GM12878 (cell line): ENCODE results near the gene PPARD. TPM values are rescaled to one million over a fixed set of nuclear protein-coding genes. Genes with fewer than 3 reads are reported as not detected.
A peak's percentile ranks its signal among the peaks of the same experiment; 100 is the strongest.

Source experiments
- BCL11A ChIP-seq: IDR thresholded peaks from 2 replicates; pipeline ENCODE4 v1.6.1; 2011; ENCODE audit warnings: low read depth, low read length
- CHD4 ChIP-seq: fragments of 200-600 bp; sonication (generic); IDR thresholded peaks from 2 replicates; pipeline ENCODE4 v1.6.1; 2016; ENCODE audit warnings: mild to moderate bottlenecking
- CREB1 ChIP-seq: IDR thresholded peaks from 2 replicates; pipeline ENCODE4 v1.6.1; 2012; ENCODE audit warnings: low read depth, mild to moderate bottlenecking, inconsistent platforms
- CREM ChIP-seq: IDR thresholded peaks from 2 replicates; pipeline ENCODE4 v1.6.1; 2014; ENCODE audit warnings: antibody characterized with exemption, low read depth
- PAX5 ChIP-seq: IDR thresholded peaks from 2 replicates; pipeline ENCODE4 v1.6.1; 2011; ENCODE audit warnings: low read depth, low read length, borderline replicate concordance
- RAD21 ChIP-seq: IDR thresholded peaks from 2 replicates; pipeline ENCODE4 v1.6.1; 2011; ENCODE audit warnings: mild to moderate bottlenecking, low read depth, low read length, moderate library complexity; ENCODE audit not compliant: insufficient read depth
- RB1 ChIP-seq: fragments of 450-650 bp; formaldehyde crosslinking; IDR thresholded peaks from 2 replicates; pipeline ENCODE4 v1.6.1; 2017; ENCODE audit warnings: mild to moderate bottlenecking, borderline replicate concordance
- SMAD1 ChIP-seq: fragments of 450-650 bp; IDR thresholded peaks from 2 replicates; pipeline ENCODE4 v1.6.1; 2018; ENCODE audit warnings: mild to moderate bottlenecking, low read depth; ENCODE audit not compliant: partially characterized antibody
- SMC3 ChIP-seq: IDR thresholded peaks from 2 replicates; pipeline ENCODE4 v1.6.1; 2011; ENCODE audit warnings: low read length, improper control_type of control experiment, borderline replicate concordance
- polyA plus RNA-seq, 11 experiments: library from polyadenylated mRNA; depleted of rRNA in 4 of 11; unstranded in 6 of 11; stranded (reverse) in 5 of 11; fragments of >200 nt; fragmentation: Nextera tagmentation in 4 of 11; fragmentation: Illumina TruSeq in 1 of 11; extraction: Ambion mirVana in 4 of 11; extraction: Trizol in 1 of 11; gene quantifications; 1 replicate in 1 of 11; 2 replicates in 10 of 11; pipeline versions ENCODE4 v1.2.1 to v1.2.3, GENCODE V29; 2011 to 2016; ENCODE audit warnings: inconsistent platforms in 2 of 11, missing spikeins in 2 of 11, low read depth in 1 of 11
- total RNA-seq, 4 experiments: library from RNA; depleted of rRNA in 3 of 4; stranded (reverse); fragments of >200 nt in 3 of 4; fragmentation: Illumina TruSeq in 1 of 4; extraction: Trizol in 1 of 4; gene quantifications; 2 replicates each; pipeline versions ENCODE4 v1.2.1 to v1.2.3, GENCODE V29; 2013 to 2021
- TF ChIP-seq, protein P1 (sequence below): fragments of 150-350 bp; IDR thresholded peaks from 2 replicates; pipeline ENCODE4 v1.6.1; 2016; ENCODE audit warnings: low read depth, low read length
- TF ChIP-seq, protein P2 (sequence below), 3 experiments: IDR thresholded peaks in 2 of 3; conservative IDR thresholded peaks in 1 of 3; 2 replicates each; pipeline ENCODE4 v1.5.1; 2011; ENCODE audit warnings: low read depth in 3 of 3, low read length in 3 of 3, mild to moderate bottlenecking in 3 of 3, control low read depth in 2 of 3, moderate library complexity in 2 of 3, inconsistent platforms in 1 of 3, mixed read lengths in 1 of 3; ENCODE audit not compliant: control insufficient read depth in 2 of 3, insufficient read depth in 1 of 3; ENCODE audit errors: extremely low read depth in 1 of 3
- TF ChIP-seq, protein P3 (sequence below): fragments of 450-650 bp; formaldehyde crosslinking; IDR thresholded peaks from 2 replicates; pipeline ENCODE4 v1.5.0; 2022; ENCODE audit warnings: mild to moderate bottlenecking, missing genetic modification characterization

The PPARD gene
- total and polyA plus RNA-seq, 10 of the 15 experiments (the other 5 are each of a cell fraction or from before 2014, with no cell fraction given): 0.05 to 12.6 (median 6.7) TPM

DNA sequence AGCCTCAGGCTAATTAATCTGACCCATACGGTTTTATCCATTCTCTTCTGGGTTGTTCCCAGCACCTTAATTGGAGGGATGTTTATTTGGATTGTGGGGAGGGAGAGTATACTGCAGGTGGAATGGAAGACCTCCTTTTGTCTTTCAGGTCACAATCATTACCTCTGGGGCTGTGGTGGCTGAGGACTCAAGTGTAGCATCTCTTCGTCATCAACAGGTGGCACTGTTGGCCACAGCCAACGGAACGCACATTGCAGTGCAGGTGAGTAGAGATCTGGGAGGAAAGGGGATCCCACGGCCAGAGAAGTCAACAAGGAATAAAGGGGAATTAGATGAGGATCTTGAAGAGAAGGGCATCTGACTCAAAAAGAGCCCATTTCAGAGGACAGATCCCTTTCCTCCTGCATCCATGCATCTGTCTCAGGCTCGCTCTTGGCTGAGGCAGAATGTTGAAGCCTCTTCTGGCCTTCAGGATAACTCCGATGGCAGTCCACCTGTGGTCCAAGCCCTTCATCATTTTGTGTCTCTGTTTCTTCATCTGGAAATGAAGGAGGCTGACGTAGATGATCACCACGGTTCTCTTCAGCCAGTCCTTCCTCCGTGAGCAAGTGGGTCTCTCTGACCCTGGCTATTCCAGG, 47.9 kb upstream of the PPARD start (continued):
- TF ChIP-seq PAX5 (no peak), CREM (0 out of 2 replicates have a peak, but pooled peaks have one; percentile 37), SMC3 (peak; percentile 44; the same call in 1 of the 2 replicates), RAD21 (peak; percentile 65), CREB1 (peak; percentile 61; the same call in 1 of the 2 replicates), BCL11A (no peak), RB1 (no peak), SMAD1 (no peak), CHD4 (no peak)
- TF ChIP-seq, protein P1, sequence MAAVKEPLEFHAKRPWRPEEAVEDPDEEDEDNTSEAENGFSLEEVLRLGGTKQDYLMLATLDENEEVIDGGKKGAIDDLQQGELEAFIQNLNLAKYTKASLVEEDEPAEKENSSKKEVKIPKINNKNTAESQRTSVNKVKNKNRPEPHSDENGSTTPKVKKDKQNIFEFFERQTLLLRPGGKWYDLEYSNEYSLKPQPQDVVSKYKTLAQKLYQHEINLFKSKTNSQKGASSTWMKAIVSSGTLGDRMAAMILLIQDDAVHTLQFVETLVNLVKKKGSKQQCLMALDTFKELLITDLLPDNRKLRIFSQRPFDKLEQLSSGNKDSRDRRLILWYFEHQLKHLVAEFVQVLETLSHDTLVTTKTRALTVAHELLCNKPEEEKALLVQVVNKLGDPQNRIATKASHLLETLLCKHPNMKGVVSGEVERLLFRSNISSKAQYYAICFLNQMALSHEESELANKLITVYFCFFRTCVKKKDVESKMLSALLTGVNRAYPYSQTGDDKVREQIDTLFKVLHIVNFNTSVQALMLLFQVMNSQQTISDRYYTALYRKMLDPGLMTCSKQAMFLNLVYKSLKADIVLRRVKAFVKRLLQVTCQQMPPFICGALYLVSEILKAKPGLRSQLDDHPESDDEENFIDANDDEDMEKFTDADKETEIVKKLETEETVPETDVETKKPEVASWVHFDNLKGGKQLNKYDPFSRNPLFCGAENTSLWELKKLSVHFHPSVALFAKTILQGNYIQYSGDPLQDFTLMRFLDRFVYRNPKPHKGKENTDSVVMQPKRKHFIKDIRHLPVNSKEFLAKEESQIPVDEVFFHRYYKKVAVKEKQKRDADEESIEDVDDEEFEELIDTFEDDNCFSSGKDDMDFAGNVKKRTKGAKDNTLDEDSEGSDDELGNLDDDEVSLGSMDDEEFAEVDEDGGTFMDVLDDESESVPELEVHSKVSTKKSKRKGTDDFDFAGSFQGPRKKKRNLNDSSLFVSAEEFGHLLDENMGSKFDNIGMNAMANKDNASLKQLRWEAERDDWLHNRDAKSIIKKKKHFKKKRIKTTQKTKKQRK: no peak
- TF ChIP-seq, protein P2, sequence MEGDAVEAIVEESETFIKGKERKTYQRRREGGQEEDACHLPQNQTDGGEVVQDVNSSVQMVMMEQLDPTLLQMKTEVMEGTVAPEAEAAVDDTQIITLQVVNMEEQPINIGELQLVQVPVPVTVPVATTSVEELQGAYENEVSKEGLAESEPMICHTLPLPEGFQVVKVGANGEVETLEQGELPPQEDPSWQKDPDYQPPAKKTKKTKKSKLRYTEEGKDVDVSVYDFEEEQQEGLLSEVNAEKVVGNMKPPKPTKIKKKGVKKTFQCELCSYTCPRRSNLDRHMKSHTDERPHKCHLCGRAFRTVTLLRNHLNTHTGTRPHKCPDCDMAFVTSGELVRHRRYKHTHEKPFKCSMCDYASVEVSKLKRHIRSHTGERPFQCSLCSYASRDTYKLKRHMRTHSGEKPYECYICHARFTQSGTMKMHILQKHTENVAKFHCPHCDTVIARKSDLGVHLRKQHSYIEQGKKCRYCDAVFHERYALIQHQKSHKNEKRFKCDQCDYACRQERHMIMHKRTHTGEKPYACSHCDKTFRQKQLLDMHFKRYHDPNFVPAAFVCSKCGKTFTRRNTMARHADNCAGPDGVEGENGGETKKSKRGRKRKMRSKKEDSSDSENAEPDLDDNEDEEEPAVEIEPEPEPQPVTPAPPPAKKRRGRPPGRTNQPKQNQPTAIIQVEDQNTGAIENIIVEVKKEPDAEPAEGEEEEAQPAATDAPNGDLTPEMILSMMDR (IDR thresholded peaks at IDR 0.05 in 2 of 3, conservative IDR thresholded peaks at IDR 0.05 in 1 of 3; ENCODE audit: control insufficient read depth in 2 of 3, extremely low read depth in 1 of 3, insufficient read depth in 1 of 3, low read depth in 3 of 3, low read length in 3 of 3): peak; percentile 79 to 87 (median 79)
- TF ChIP-seq, protein P3, sequence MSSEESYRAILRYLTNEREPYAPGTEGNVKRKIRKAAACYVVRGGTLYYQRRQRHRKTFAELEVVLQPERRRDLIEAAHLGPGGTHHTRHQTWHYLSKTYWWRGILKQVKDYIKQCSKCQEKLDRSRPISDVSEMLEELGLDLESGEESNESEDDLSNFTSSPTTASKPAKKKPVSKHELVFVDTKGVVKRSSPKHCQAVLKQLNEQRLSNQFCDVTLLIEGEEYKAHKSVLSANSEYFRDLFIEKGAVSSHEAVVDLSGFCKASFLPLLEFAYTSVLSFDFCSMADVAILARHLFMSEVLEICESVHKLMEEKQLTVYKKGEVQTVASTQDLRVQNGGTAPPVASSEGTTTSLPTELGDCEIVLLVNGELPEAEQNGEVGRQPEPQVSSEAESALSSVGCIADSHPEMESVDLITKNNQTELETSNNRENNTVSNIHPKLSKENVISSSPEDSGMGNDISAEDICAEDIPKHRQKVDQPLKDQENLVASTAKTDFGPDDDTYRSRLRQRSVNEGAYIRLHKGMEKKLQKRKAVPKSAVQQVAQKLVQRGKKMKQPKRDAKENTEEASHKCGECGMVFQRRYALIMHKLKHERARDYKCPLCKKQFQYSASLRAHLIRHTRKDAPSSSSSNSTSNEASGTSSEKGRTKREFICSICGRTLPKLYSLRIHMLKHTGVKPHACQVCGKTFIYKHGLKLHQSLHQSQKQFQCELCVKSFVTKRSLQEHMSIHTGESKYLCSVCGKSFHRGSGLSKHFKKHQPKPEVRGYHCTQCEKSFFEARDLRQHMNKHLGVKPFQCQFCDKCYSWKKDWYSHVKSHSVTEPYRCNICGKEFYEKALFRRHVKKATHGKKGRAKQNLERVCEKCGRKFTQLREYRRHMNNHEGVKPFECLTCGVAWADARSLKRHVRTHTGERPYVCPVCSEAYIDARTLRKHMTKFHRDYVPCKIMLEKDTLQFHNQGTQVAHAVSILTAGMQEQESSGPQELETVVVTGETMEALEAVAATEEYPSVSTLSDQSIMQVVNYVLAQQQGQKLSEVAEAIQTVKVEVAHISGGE (CRISPR knock-in tag): no peak
